ENCODE measurements around the gene TRIM27.
A peak's percentile ranks its signal among the peaks of the same experiment; 100 is the strongest.
"Not testable (repeated sequence)": the region's sequence is repeated elsewhere in the genome, so short reads cannot be mapped to it uniquely, and the experiment has no call there.

TRIM27 gene

GRCh38 chr6:28923318-28924102 lies at the start of gene TRIM27:
Gene TRIM27, minus strand, starts transcription at chr6:28923985. Its CDS starts 353 bp downstream, at chr6:28923632.
- DNase-seq, result peak; percentile 77

- not testable (repeated sequence) for DNase-seq
These were observed 46.3 kb upstream of the TRIM27 start for GRCh38 chr6:28970056-28970455.

GRCh38 chr6:28969129-28969528 lies 45.3 kb upstream of the TRIM27 start:
- DNase-seq, result no peak

GRCh38 chr6:28968476-28968875 lies 44.7 kb upstream of the TRIM27 start:
- DNase-seq, result no peak

- no peak for DNase-seq
These were observed 41.9 kb upstream of the TRIM27 start for GRCh38 chr6:28965706-28966105.

- DNase-seq, result no peak
These were observed 37.2 kb upstream of the TRIM27 start for GRCh38 chr6:28960846-28961500.

- DNase-seq, result not testable (repeated sequence)
These were observed 34.9 kb upstream of the TRIM27 start for GRCh38 chr6:28958561-28959243.

GRCh38 chr6:28957795-28958314 lies 34.1 kb upstream of the TRIM27 start:
- DNase-seq, result not testable (repeated sequence)

- DNase-seq, result no peak
These were observed 32.5 kb upstream of the TRIM27 start for GRCh38 chr6:28956331-28956730.

- DNase-seq, result no peak
These were observed 29.9 kb upstream of the TRIM27 start for GRCh38 chr6:28953585-28954258.

GRCh38 chr6:28953039-28953584 lies 29.3 kb upstream of the TRIM27 start:
- no peak for DNase-seq

- not testable (repeated sequence) for DNase-seq
These were observed 25.9 kb upstream of the TRIM27 start for GRCh38 chr6:28949656-28950195.

- no peak for DNase-seq
These were observed 25.1 kb upstream of the TRIM27 start for GRCh38 chr6:28948782-28949486.

- no peak for DNase-seq
These were observed 24.1 kb upstream of the TRIM27 start for GRCh38 chr6:28947831-28948270.

GRCh38 chr6:28947067-28947765 lies 23.4 kb upstream of the TRIM27 start:
- no peak for DNase-seq

- no peak for DNase-seq
These were observed 21.6 kb upstream of the TRIM27 start for GRCh38 chr6:28945349-28945748.

- no peak for DNase-seq
These were observed 20.7 kb upstream of the TRIM27 start for GRCh38 chr6:28944412-28944865.

GRCh38 chr6:28943557-28944411 lies 20.0 kb upstream of the TRIM27 start:
- peak; percentile 37 for DNase-seq

- DNase-seq, result no peak
These were observed 19.4 kb upstream of the TRIM27 start for GRCh38 chr6:28943223-28943556.
